AG04450 (cell line): Measurements from ENCODE around the gene BNIPL. TPM values are rescaled to one million over a fixed set of nuclear protein-coding genes. Genes with fewer than 3 reads are reported as not detected.

Source experiments
- CTCF ChIA-PET: fragments of 300-600, 350-600 bp; formaldehyde crosslinking; extraction: SDS; loops from one replicate; lab custom pipeline; 2022; ENCODE audit warnings: antibody characterized with exemption, inconsistent platforms; lab: Charles Lee
- POLR2A ChIA-PET: fragments of 350-600 bp; formaldehyde crosslinking; extraction: SDS; loops from one replicate; lab custom pipeline; 2021; ENCODE audit warnings: antibody characterized with exemption, inconsistent platforms; lab: Yijun Ruan, JAX
- DNase-seq: peaks from one replicate; pipeline ENCODE4 v3.0.0-alpha.2; 2011; ENCODE audit warnings: low read depth, low spot score
- H3K27ac ChIP-seq: one replicate; pipeline ENCODE4 v1.5.1; 2012; ENCODE audit warnings: low read depth, low read length, control low read depth
- H3K27me3 ChIP-seq: one replicate; pipeline ENCODE4 v1.6.0; 2012; ENCODE audit warnings: low read length; ENCODE audit not compliant: control insufficient read depth, insufficient read depth
- H3K4me3 ChIP-seq: 2 replicates; pipeline ENCODE4 v1.5.1; 2011; ENCODE audit warnings: mild to moderate bottlenecking, low read depth, low read length, control low read depth
- H3K9me3 ChIP-seq: 2 replicates; pipeline ENCODE4 v1.5.1; 2012; ENCODE audit warnings: low read length; ENCODE audit not compliant: control insufficient read depth, insufficient read depth
- CTCF ChIP-seq: IDR thresholded peaks from 2 replicates; pipeline ENCODE4 v1.5.1; 2011; ENCODE audit warnings: low read depth, low read length, control low read depth, inconsistent platforms
- polyA plus RNA-seq: library from polyadenylated mRNA; depleted of rRNA; stranded (reverse); fragments of >200 nt; gene quantifications from 2 replicates; pipeline ENCODE4 v1.2.3, GENCODE V29; 2011

The BNIPL gene
- polyA plus RNA-seq, 1 experiment: 0.16 TPM

DNA sequence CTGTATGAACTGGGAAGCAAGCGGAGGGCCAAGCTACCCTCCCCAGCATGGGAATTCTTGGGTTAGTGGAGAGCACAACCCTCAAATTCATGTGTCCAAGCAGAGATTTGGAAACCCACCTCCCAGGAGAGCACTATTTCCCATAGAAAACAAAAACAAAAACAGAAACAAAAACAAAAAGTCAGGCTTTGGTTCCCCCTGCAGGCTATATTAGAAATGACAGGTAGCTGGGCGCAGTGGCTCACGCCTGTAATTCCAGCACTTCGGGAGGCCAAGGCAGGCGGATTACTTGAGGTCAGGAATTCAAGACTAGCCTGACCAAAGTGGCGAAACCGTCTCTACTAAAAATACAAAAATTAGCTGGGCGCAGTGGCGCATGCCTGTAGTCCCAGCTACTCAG is 40.5 kb upstream of the BNIPL start:
- ChIA-PET POLR2A (interaction anchor here (0.8 to 1.9 kb wide), 3 partner anchors 10 to 416 kb away, joined by 4 to 10 read pairs (median 8); partner anchors contain the start of genes MCL1 and MINDY1), CTCF (interaction anchor here (0.6 to 3.9 kb wide), 26 partner anchors 9 to 436 kb away, joined by 3 to 63 read pairs (median 4); partner anchors contain the start of genes ANXA9, CERS2, MINDY1 and SETDB1)
- no peak overlapping the region for H3K4me3 ChIP-seq
- H3K9me3 ChIP-seq: no peaks in the 10 kb centered on the region
- no peak overlapping the region for H3K27ac ChIP-seq
- no peak for DNase-seq
- peak; percentile 68 for TF ChIP-seq CTCF
- H3K27me3 ChIP-seq: no peaks in the 10 kb centered on the region

DNA sequence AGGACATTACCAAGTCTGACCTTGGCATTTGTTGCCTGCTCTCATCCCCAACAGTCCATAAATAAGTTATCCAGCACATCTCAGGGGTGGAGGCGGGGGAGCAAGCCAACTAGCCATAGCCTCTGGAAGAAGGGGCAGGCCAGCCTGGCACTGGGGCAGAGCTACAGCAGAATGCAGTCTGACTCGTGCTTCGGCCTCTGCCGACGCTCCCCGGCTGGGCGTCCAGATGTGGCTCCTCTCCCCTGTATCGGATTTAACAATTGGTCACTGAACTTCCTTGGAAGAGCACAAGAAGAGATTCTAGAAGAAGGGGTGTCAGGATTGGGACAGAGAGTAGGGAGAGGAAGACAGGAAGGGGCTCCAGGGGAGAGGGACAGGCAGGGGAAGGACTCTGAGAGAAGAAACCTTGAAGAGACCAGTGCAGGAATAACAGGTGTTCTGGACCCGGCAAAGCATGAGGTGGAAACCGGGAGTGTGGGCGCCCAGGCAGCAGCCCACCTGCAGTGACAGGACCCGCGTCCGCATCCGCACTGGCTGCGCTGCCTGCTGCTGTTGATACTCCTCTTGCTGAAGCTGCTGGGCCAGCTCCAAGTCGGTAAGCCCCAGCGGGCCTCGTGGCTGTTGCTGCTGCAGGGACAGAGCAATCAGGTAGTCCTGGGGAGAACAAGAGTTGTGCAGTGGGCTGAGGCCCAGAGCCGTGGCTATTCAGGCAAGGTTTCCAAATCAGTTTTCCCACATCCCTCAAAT is 39.1 kb upstream of the BNIPL start:
- H3K9me3 ChIP-seq: no peaks in the 10 kb centered on the region
- no peak overlapping the region for H3K4me3 ChIP-seq
- POLR2A ChIA-PET: interaction anchor here (0.6 to 1.0 kb wide), 2 partner anchors 9 to 21 kb away, joined by 3 to 6 read pairs; partner anchors contain the start of gene MINDY1
- H3K27ac ChIP-seq: no peak overlapping the region
- DNase-seq: no peak
- TF ChIP-seq CTCF: no peak
- CTCF ChIA-PET: interaction anchor here (1.1 to 3.9 kb wide), 10 partner anchors 7 to 437 kb away, joined by 3 to 63 read pairs (median 4); partner anchors contain the start of genes ANXA9, CERS2, MINDY1 and SETDB1
- no peaks in the 10 kb centered on the region for H3K27me3 ChIP-seq

GRCh38 chr1:150997949-150998348 is 38.4 kb upstream of the BNIPL start:
- ChIA-PET POLR2A (interaction anchor here (1.0 kb wide), 1 partner anchor 8 kb away, joined by 6 read pairs; the partner anchor contains the start of gene MINDY1), CTCF (interaction anchor here (2.7 kb wide), 1 partner anchor 18 kb away, joined by 9 read pairs; no protein-coding TSS in a partner anchor)
- Histone ChIP-seq H3K4me3 (no peak overlapping the region), H3K9me3 (no peaks in the 10 kb centered on the region), H3K27me3 (no peaks in the 10 kb centered on the region), H3K27ac (no peak overlapping the region)
- no peak for TF ChIP-seq CTCF
- no peak for DNase-seq

GRCh38 chr1:150999051-150999674 is 37.2 kb upstream of the BNIPL start:
- H3K9me3 ChIP-seq: no peaks in the 10 kb centered on the region
- no peak for TF ChIP-seq CTCF
- DNase-seq: peak; percentile 37
- CTCF ChIA-PET: interaction anchor here (0.6 to 2.7 kb wide), 4 partner anchors 19 to 439 kb away, joined by 3 to 9 read pairs (median 4); no protein-coding TSS in a partner anchor
- POLR2A ChIA-PET: interaction anchor here (0.6 to 1.6 kb wide), 2 partner anchors 17 to 33 kb away, joined by 3 to 4 read pairs; partner anchors contain the start of gene ANXA9
- no peaks in the 10 kb centered on the region for H3K27me3 ChIP-seq
- peak overlapping the region; percentile 70 for H3K27ac ChIP-seq
- H3K4me3 ChIP-seq: no peak overlapping the region
